Neuron (in vitro differentiated cells): ENCODE measurements around the gene ATP13A3.

Experiments used
- H2AFZ ChIP-seq: one replicate; pipeline ENCODE4 v1.6.1; 2013; ENCODE audit warnings: low read depth, mild to moderate bottlenecking, inconsistent platforms, low read length, moderate library complexity
- H3K27me3 ChIP-seq: one replicate; pipeline ENCODE4 v1.6.1; 2013; ENCODE audit warnings: low read length; ENCODE audit not compliant: insufficient read depth
- H3K36me3 ChIP-seq: one replicate; pipeline ENCODE4 v1.6.1; 2013; ENCODE audit warnings: low read length; ENCODE audit not compliant: insufficient read depth
- H3K4me1 ChIP-seq: one replicate; pipeline ENCODE4 v1.6.1; 2013; ENCODE audit warnings: low read length; ENCODE audit not compliant: insufficient read depth
- H3K4me3 ChIP-seq: 2 replicates; pipeline ENCODE4 v1.5.1; 2013; ENCODE audit warnings: mild to moderate bottlenecking, low read length, moderate library complexity
- H3K9me3 ChIP-seq: one replicate; pipeline ENCODE4 v1.6.1; 2013; ENCODE audit warnings: low read length

The ATP13A3 gene

GRCh38 chr3:194465920-194466570 is 20.8 kb downstream of the ATP13A3 start:
- H3K4me1 ChIP-seq: peaks cover 7% of the 10 kb centered on the region
- H3K9me3 ChIP-seq: no peaks in the 10 kb centered on the region
- no peaks in the 10 kb centered on the region for H3K27me3 ChIP-seq
- no peak overlapping the region for H2AFZ ChIP-seq
- no peaks in the 10 kb centered on the region for H3K36me3 ChIP-seq
- H3K4me3 ChIP-seq: no peak overlapping the region

GRCh38 chr3:194465246-194465645 is 21.6 kb downstream of the ATP13A3 start:
- Histone ChIP-seq H3K4me3 (no peak overlapping the region), H3K4me1 (peaks cover 7% of the 10 kb centered on the region), H2AFZ (no peak overlapping the region), H3K9me3 (no peaks in the 10 kb centered on the region), H3K27me3 (no peaks in the 10 kb centered on the region), H3K36me3 (peaks cover 3% of the 10 kb centered on the region)

GRCh38 chr3:194464692-194465091 is 22.1 kb downstream of the ATP13A3 start:
- Histone ChIP-seq H3K4me1 (peaks cover 7% of the 10 kb centered on the region), H2AFZ (no peak overlapping the region), H3K36me3 (peaks cover 3% of the 10 kb centered on the region), H3K27me3 (no peaks in the 10 kb centered on the region), H3K9me3 (no peaks in the 10 kb centered on the region), H3K4me3 (no peak overlapping the region)

GRCh38 chr3:194462936-194463335 is 23.9 kb downstream of the ATP13A3 start:
- Histone ChIP-seq H3K4me3 (no peak overlapping the region), H2AFZ (no peak overlapping the region)

GRCh38 chr3:194460566-194460965 is 26.2 kb downstream of the ATP13A3 start:
- Histone ChIP-seq H3K9me3 (no peaks in the 10 kb centered on the region), H2AFZ (no peak overlapping the region), H3K27me3 (no peaks in the 10 kb centered on the region), H3K36me3 (peaks cover 16% of the 10 kb centered on the region), H3K4me3 (no peak overlapping the region), H3K4me1 (no peaks in the 10 kb centered on the region)

More at GRCh38 chr3:194462936-194463335, 23.9 kb downstream of the ATP13A3 start:
- Histone ChIP-seq H3K9me3 (no peaks in the 10 kb centered on the region), H3K27me3 (no peaks in the 10 kb centered on the region), H3K36me3 (peaks cover 10% of the 10 kb centered on the region), H3K4me1 (peaks cover 3% of the 10 kb centered on the region)

GRCh38 chr3:194458131-194458530 is 28.7 kb downstream of the ATP13A3 start:
- Histone ChIP-seq H3K4me3 (no peak overlapping the region), H3K9me3 (no peaks in the 10 kb centered on the region), H3K4me1 (no peaks in the 10 kb centered on the region), H3K36me3 (peaks cover 32% of the 10 kb centered on the region), H2AFZ (no peak overlapping the region), H3K27me3 (no peaks in the 10 kb centered on the region)

- H3K9me3 ChIP-seq: no peaks in the 10 kb centered on the region
- no peaks in the 10 kb centered on the region for H3K4me1 ChIP-seq
- H3K36me3 ChIP-seq: peaks cover 52% of the 10 kb centered on the region
- no peaks in the 10 kb centered on the region for H3K27me3 ChIP-seq
- no peak overlapping the region for H3K4me3 ChIP-seq
- no peak overlapping the region for H2AFZ ChIP-seq
Observed at GRCh38 chr3:194455481-194455880, 31.3 kb downstream of the ATP13A3 start.

GRCh38 chr3:194450341-194450740 is 36.5 kb downstream of the ATP13A3 start:
- H2AFZ ChIP-seq: no peak overlapping the region
- H3K9me3 ChIP-seq: no peaks in the 10 kb centered on the region
- no peak overlapping the region for H3K4me3 ChIP-seq
- H3K36me3 ChIP-seq: peaks cover 74% of the 10 kb centered on the region
- no peaks in the 10 kb centered on the region for H3K27me3 ChIP-seq
- no peaks in the 10 kb centered on the region for H3K4me1 ChIP-seq

- H3K4me3 ChIP-seq: no peak overlapping the region
- no peaks in the 10 kb centered on the region for H3K4me1 ChIP-seq
- H2AFZ ChIP-seq: no peak overlapping the region
- H3K27me3 ChIP-seq: no peaks in the 10 kb centered on the region
- no peaks in the 10 kb centered on the region for H3K9me3 ChIP-seq
- H3K36me3 ChIP-seq: peaks cover 70% of the 10 kb centered on the region
Observed at GRCh38 chr3:194449913-194450312, 36.9 kb downstream of the ATP13A3 start.

- H3K27me3 ChIP-seq: no peaks in the 10 kb centered on the region
- H3K36me3 ChIP-seq: peaks cover 66% of the 10 kb centered on the region
- H3K9me3 ChIP-seq: no peaks in the 10 kb centered on the region
- H3K4me3 ChIP-seq: no peak overlapping the region
- H3K4me1 ChIP-seq: no peaks in the 10 kb centered on the region
- no peak overlapping the region for H2AFZ ChIP-seq
Observed at GRCh38 chr3:194447657-194448056, 39.1 kb downstream of the ATP13A3 start.

GRCh38 chr3:194447161-194447560 is 39.6 kb downstream of the ATP13A3 start:
- H3K27me3 ChIP-seq: no peaks in the 10 kb centered on the region
- H3K36me3 ChIP-seq: peaks cover 67% of the 10 kb centered on the region
- H3K4me1 ChIP-seq: no peaks in the 10 kb centered on the region
- no peak overlapping the region for H2AFZ ChIP-seq
- no peak overlapping the region for H3K4me3 ChIP-seq
- no peaks in the 10 kb centered on the region for H3K9me3 ChIP-seq

GRCh38 chr3:194446754-194447153 is 40.0 kb downstream of the ATP13A3 start:
- no peaks in the 10 kb centered on the region for H3K27me3 ChIP-seq
- peaks cover 67% of the 10 kb centered on the region for H3K36me3 ChIP-seq
- no peak overlapping the region for H3K4me3 ChIP-seq
- H3K4me1 ChIP-seq: no peaks in the 10 kb centered on the region
- no peaks in the 10 kb centered on the region for H3K9me3 ChIP-seq
- H2AFZ ChIP-seq: no peak overlapping the region

GRCh38 chr3:194446172-194446571 is 40.6 kb downstream of the ATP13A3 start:
- Histone ChIP-seq H3K27me3 (no peaks in the 10 kb centered on the region), H2AFZ (no peak overlapping the region), H3K4me1 (no peaks in the 10 kb centered on the region), H3K36me3 (peaks cover 63% of the 10 kb centered on the region), H3K9me3 (no peaks in the 10 kb centered on the region), H3K4me3 (no peak overlapping the region)

- H3K4me1 ChIP-seq: no peaks in the 10 kb centered on the region
- peaks cover 64% of the 10 kb centered on the region for H3K36me3 ChIP-seq
- H3K9me3 ChIP-seq: no peaks in the 10 kb centered on the region
- no peaks in the 10 kb centered on the region for H3K27me3 ChIP-seq
- H2AFZ ChIP-seq: no peak overlapping the region
- H3K4me3 ChIP-seq: no peak overlapping the region
Observed at GRCh38 chr3:194443901-194444300, 42.9 kb downstream of the ATP13A3 start.
